ENCODE data around the gene UNC13B. TPM values are rescaled to one million over a fixed set of nuclear protein-coding genes. Genes with fewer than 3 reads are reported as not detected.

The UNC13B gene
- total and polyA plus RNA-seq, 2 of the 13 experiments (the other 11 are each of a cell fraction or from before 2014, with no cell fraction given), result 14.0 to 18.3 TPM

DNA sequence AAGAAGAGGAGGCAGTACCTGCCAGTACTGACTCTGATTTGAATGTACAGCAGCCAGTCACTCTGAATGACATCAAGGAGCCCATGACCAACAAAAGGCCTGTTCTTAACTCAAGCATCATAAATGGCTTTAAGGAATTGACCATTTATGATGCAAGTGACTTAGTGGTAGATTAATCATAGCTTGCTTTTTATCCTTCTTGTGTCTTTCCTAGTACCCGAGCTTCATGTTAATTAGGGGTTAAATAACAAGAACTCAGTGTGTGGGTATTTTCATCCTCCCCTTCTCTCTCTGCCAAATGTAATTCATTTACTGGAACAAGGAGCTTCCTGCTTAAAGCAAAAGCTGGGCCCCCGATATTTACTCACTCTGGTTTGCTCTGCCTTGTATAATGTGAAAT lies 146.5 kb downstream of the UNC13B start:
- in situ Hi-C loops (cut with HindIII; ENCODE audit: extremely low pct_ligation_motif_present, low pct_unique_long_range_greater_than_20kb), result no loop called here
- H3K4me3 ChIP-seq (replicated peaks in 1 of 3; ENCODE audit: insufficient read depth in 1 of 3, low read depth in 2 of 3, low read length in 3 of 3), result no peak overlapping the region
- intact Hi-C loops (cut with micrococcal nuclease; ENCODE audit: unreplicated experiment), result no loop called here
- no peaks in the 10 kb centered on the region for H3K27me3 ChIP-seq (ENCODE audit: control insufficient read depth in 1 of 2, insufficient read depth in 2 of 2, low read length in 2 of 2)
- H3K4me2 ChIP-seq (ENCODE audit: low read depth, low read length), result no peak overlapping the region
- no peak overlapping the region for H2AFZ ChIP-seq (ENCODE audit: low read length)
- ATAC-seq (no peak), DNase-seq (ENCODE audit: low spot score) (no peak), FAIRE-seq (no peak)
- POLR2A ChIA-PET, result no interaction called here
- H4K20me1 ChIP-seq (ENCODE audit: insufficient read depth, low read length), result no peaks in the 10 kb centered on the region
- WGBS (ENCODE audit: low lambda C conversion rate), result 93% methylated on average over 2 of the region's 2 CpGs
- H3K9ac ChIP-seq (ENCODE audit: insufficient read depth, low read depth, low read length), result no peak overlapping the region
- H3K9me3 ChIP-seq (ENCODE audit: low read length), result no peaks in the 10 kb centered on the region
- TF ChIP-seq, protein P1, sequence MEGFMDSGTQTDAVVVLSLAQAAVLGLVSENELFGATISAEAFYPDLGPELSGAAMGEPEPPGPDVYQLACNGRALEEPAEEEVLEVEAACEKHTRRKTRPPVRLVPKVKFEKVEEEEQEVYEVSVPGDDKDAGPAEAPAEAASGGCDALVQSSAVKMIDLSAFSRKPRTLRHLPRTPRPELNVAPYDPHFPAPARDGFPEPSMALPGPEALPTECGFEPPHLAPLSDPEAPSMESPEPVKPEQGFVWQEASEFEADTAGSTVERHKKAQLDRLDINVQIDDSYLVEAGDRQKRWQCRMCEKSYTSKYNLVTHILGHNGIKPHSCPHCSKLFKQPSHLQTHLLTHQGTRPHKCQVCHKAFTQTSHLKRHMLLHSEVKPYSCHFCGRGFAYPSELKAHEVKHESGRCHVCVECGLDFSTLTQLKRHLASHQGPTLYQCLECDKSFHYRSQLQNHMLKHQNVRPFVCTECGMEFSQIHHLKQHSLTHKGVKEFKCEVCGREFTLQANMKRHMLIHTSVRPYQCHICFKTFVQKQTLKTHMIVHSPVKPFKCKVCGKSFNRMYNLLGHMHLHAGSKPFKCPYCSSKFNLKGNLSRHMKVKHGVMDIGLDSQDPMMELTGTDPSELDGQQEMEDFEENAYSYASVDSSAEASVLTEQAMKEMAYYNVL (CRISPR knock-in tag; IDR thresholded peaks at IDR 0.05; ENCODE audit: borderline replicate concordance), result no peak
- no peak for TF ChIP-seq CREM (IDR thresholded peaks at IDR 0.05)
- no peak for TF ChIP-seq CREM (CRISPR knock-in tag; IDR thresholded peaks at IDR 0.05)
- H3K27ac ChIP-seq (ENCODE audit: extremely low read length, insufficient read depth, low read length), result no peak overlapping the region
- H3K4me1 ChIP-seq (ENCODE audit: insufficient read depth, low read length), result peaks cover 16% of the 10 kb centered on the region
- H3K79me2 ChIP-seq (ENCODE audit: insufficient read depth, low read length), result no peaks in the 10 kb centered on the region
- CTCF ChIA-PET (ENCODE audit: low intra/inter-chr PET ratio, low total read pairs), result no interaction called here
- peaks cover 2 to 9% of the 10 kb centered on the region in 2 experiments; a peak in 2 of 5 replicates for H3K36me3 ChIP-seq (replicated peaks in 1 of 2; ENCODE audit: control insufficient read depth in 1 of 2, insufficient read depth in 2 of 2, low read length in 2 of 2)
- no TSS peak for BruUV-seq (replicated peaks)

DNA sequence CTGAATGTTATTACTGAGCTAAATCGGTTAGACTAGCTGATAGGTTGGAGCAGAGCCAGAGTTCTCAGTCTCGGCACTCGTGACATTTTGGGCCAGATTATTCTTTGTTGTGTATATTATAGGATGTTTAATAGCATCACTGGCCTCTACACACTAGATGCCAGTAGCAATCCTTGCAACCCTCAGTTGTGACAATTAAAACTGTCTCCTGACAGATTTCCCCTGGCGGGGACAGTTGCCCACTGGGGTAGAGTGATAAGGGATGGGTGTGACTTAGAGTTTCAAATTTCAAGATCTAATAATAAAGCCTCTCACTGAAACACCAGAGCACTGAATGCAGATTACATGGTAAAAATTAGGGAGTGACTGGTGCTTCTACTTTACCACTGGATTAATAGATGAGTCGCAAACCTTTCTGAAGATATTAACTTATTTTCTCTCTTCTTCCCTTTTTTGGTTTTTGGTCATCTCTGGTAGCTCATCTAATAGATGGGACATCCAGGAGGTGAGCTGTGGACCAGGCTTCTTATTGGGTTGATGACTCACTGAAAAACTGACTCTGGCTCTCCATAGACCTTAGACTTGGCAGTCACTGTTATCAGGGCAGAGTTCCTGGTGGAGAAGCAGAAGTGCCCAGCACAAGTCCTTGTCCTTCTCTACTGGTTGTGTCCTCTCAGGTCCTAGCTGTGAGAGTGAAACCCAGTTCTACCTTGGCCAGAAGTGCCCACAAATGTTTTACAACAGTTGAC lies 150.3 kb downstream of the UNC13B start:
- intact Hi-C loops (cut with micrococcal nuclease; ENCODE audit: unreplicated experiment), result no loop called here
- Histone ChIP-seq H3K4me2 (ENCODE audit: low read depth, low read length) (no peak overlapping the region), H2AFZ (ENCODE audit: low read length) (no peak overlapping the region), H3K4me1 (ENCODE audit: insufficient read depth, low read length) (peaks cover 16% of the 10 kb centered on the region), H3K27me3 (ENCODE audit: control insufficient read depth in 1 of 2, insufficient read depth in 2 of 2, low read length in 2 of 2) (no peaks in the 10 kb centered on the region), H3K79me2 (ENCODE audit: insufficient read depth, low read length) (no peaks in the 10 kb centered on the region), H4K20me1 (ENCODE audit: insufficient read depth, low read length) (no peaks in the 10 kb centered on the region), H3K9ac (ENCODE audit: insufficient read depth, low read depth, low read length) (no peak overlapping the region), H3K36me3 (replicated peaks in 1 of 2; ENCODE audit: control insufficient read depth in 1 of 2, insufficient read depth in 2 of 2, low read length in 2 of 2) (peaks cover 2 to 15% of the 10 kb centered on the region in 2 experiments; a peak in 3 of 5 replicates), H3K4me3 (replicated peaks in 1 of 3; ENCODE audit: insufficient read depth in 1 of 3, low read depth in 2 of 3, low read length in 3 of 3) (no peak overlapping the region), H3K9me3 (ENCODE audit: low read length) (no peaks in the 10 kb centered on the region), H3K27ac (ENCODE audit: extremely low read length, insufficient read depth, low read length) (no peak overlapping the region)
- no peak for ATAC-seq
- TF ChIP-seq SKI (IDR thresholded peaks at IDR 0.05; ENCODE audit: partially characterized antibody) (no peak), HOXD1 (CRISPR knock-in tag; IDR thresholded peaks at IDR 0.05) (no peak)
- POLR2A ChIA-PET, result no interaction called here
- BruUV-seq (replicated peaks), result no TSS peak
- no peak for FAIRE-seq
- in situ Hi-C loops (cut with HindIII; ENCODE audit: extremely low pct_ligation_motif_present, low pct_unique_long_range_greater_than_20kb), result no loop called here
- CTCF ChIA-PET (ENCODE audit: low intra/inter-chr PET ratio, low total read pairs), result no interaction called here
- 96% methylated on average over 5 of the region's 5 CpGs for WGBS (ENCODE audit: low lambda C conversion rate)
- no peak for DNase-seq (ENCODE audit: low spot score)
